CD8-positive, alpha-beta memory T cell (primary cell): ENCODE measurements around the gene PRKCB. TPM values are rescaled to one million over a fixed set of nuclear protein-coding genes. Genes with fewer than 3 reads are reported as not detected.

ENCODE experiments used
- CTCF ChIA-PET: fragments of 350-600 bp; sonication (Branson Sonifier 250); formaldehyde crosslinking; loops from one replicate; lab custom pipeline; 2021; ENCODE audit warnings: antibody characterized with exemption; lab: Charles Lee
- POLR2A ChIA-PET: fragments of 350-600 bp; sonication (Branson Sonifier 250); formaldehyde crosslinking; loops from one replicate; lab custom pipeline; 2021; ENCODE audit warnings: antibody characterized with exemption; lab: Charles Lee
- DNase-seq, 5 donors: peaks; one replicate each; pipeline versions ENCODE4 v3.0.0 to v3.0.0-alpha.2; 2020 to 2022; ENCODE audit warnings: mixed read lengths in 1 of 5
- H3K27ac ChIP-seq: one replicate; pipeline ENCODE4 v1.7.0; 2013; ENCODE audit warnings: low read depth, mild to moderate bottlenecking, low read length, moderate library complexity
- H3K27me3 ChIP-seq: 2 replicates; pipeline ENCODE4 v1.7.0; 2013; ENCODE audit warnings: low read length, mild to moderate bottlenecking; ENCODE audit not compliant: insufficient read depth, poor library complexity, severe bottlenecking
- H3K36me3 ChIP-seq: 2 replicates; pipeline ENCODE4 v1.7.0; 2013; ENCODE audit warnings: mild to moderate bottlenecking, low read length, moderate library complexity; ENCODE audit not compliant: insufficient read depth
- H3K4me1 ChIP-seq: 2 replicates; pipeline ENCODE4 v1.7.0; 2013; ENCODE audit warnings: mild to moderate bottlenecking, low read length, moderate library complexity; ENCODE audit not compliant: insufficient read depth
- H3K4me3 ChIP-seq: 2 replicates; pipeline ENCODE4 v1.7.0; 2013; ENCODE audit warnings: mild to moderate bottlenecking, low read length
- H3K9me3 ChIP-seq: 2 replicates; pipeline ENCODE4 v1.7.0; 2013; ENCODE audit warnings: mild to moderate bottlenecking, low read length
- H3K27ac Mint-ChIP-seq, 8 donors: one replicate each; pipeline ENCODE4 v1.8.0; 2020 to 2021; ENCODE audit warnings: mixed read lengths in 8 of 8, mild to moderate bottlenecking in 6 of 8, inconsistent platforms in 3 of 8, moderate library complexity in 3 of 8
- H3K27me3 Mint-ChIP-seq, 2 donors: one replicate each; pipeline ENCODE4 v1.8.0; 2020 to 2021; ENCODE audit warnings: mixed read lengths in 2 of 2, mild to moderate bottlenecking in 1 of 2, moderate library complexity in 1 of 2
- H3K36me3 Mint-ChIP-seq, 3 donors: one replicate each; pipeline ENCODE4 v1.8.0; 2020 to 2021; ENCODE audit warnings: mixed read lengths in 3 of 3, inconsistent platforms in 1 of 3, mild to moderate bottlenecking in 1 of 3
- H3K4me1 Mint-ChIP-seq, 3 donors: one replicate each; pipeline ENCODE4 v1.8.0; 2020 to 2021; ENCODE audit warnings: mixed read lengths in 3 of 3, inconsistent platforms in 1 of 3, mild to moderate bottlenecking in 1 of 3
- H3K4me3 Mint-ChIP-seq, 7 donors: one replicate each; pipeline ENCODE4 v1.8.0; 2020 to 2021; ENCODE audit warnings: mixed read lengths in 7 of 7, mild to moderate bottlenecking in 6 of 7, moderate library complexity in 4 of 7, inconsistent platforms in 2 of 7
- H3K9me3 Mint-ChIP-seq, 5 donors: one replicate each; pipeline ENCODE4 v1.8.0; 2020 to 2022; ENCODE audit warnings: mixed read lengths in 5 of 5, mild to moderate bottlenecking in 3 of 5, moderate library complexity in 2 of 5, inconsistent platforms in 1 of 5
- polyA plus RNA-seq: library from polyadenylated mRNA; unstranded; fragments of 300-500 nt; fragmentation: Illumina TruSeq; gene quantifications from one replicate; pipeline ENCODE4 v1.2.3, GENCODE V29; 2021
- total RNA-seq, 2 experiments: library from RNA; stranded (reverse); gene quantifications; one replicate each; pipeline ENCODE4 v1.2.3, GENCODE V29; 2021

Gene PRKCB
- total and polyA plus RNA-seq, 3 experiments from 2014 or later, result 96.5 to 136 (median 98.2) TPM

GRCh38 chr16:23857256-23857880, 21.6 kb downstream of the PRKCB start:
- Mint-ChIP-seq H3K27me3 (no peaks in the 10 kb centered on the region), H3K9me3 (no peaks in the 10 kb centered on the region), H3K4me3 (peak overlapping the region in 1 of 7 donors; percentile 31), H3K4me1 (peaks cover 88 to 97% (median 92%) of the 10 kb centered on the region in 3 donors), H3K36me3 (peaks cover 5 to 15% (median 8%) of the 10 kb centered on the region in 3 donors), H3K27ac (peak overlapping the region in 4 of 8 donors; percentile 43 to 82 (median 70))
- ChIA-PET CTCF (interaction anchor here (1.2 to 2.8 kb wide), 3 partner anchors 20 to 92 kb away, joined by 3 to 7 read pairs (median 4); no protein-coding TSS in a partner anchor), POLR2A (no interaction called here)
- no peak for DNase-seq
- Histone ChIP-seq H3K4me1 (peaks cover 62% of the 10 kb centered on the region), H3K36me3 (no peaks in the 10 kb centered on the region), H3K4me3 (no peak overlapping the region), H3K9me3 (no peaks in the 10 kb centered on the region), H3K27ac (no peak overlapping the region), H3K27me3 (no peaks in the 10 kb centered on the region)

- no peak for DNase-seq
- Mint-ChIP-seq H3K4me1 (peaks cover 86 to 96% (median 90%) of the 10 kb centered on the region in 3 donors), H3K27ac (peak overlapping the region in 4 of 8 donors; percentile 17 to 89 (median 34)), H3K4me3 (peak overlapping the region in 1 of 7 donors; percentile 28), H3K9me3 (no peaks in the 10 kb centered on the region), H3K27me3 (no peaks in the 10 kb centered on the region), H3K36me3 (peaks cover 5 to 12% (median 8%) of the 10 kb centered on the region in 3 donors)
- no peaks in the 10 kb centered on the region for H3K36me3 ChIP-seq
- peaks cover 62% of the 10 kb centered on the region for H3K4me1 ChIP-seq
- no peak overlapping the region for H3K4me3 ChIP-seq
- H3K27ac ChIP-seq, result no peak overlapping the region
- H3K9me3 ChIP-seq, result no peaks in the 10 kb centered on the region
- H3K27me3 ChIP-seq, result no peaks in the 10 kb centered on the region
- CTCF ChIA-PET, result interaction anchor here (1.2 to 2.8 kb wide), 4 partner anchors 19 to 178 kb away, joined by 3 to 7 read pairs (median 4); no protein-coding TSS in a partner anchor
- POLR2A ChIA-PET, result no interaction called here
Observed at GRCh38 chr16:23857881-23858269, 22.1 kb downstream of the PRKCB start.

- H3K4me1 Mint-ChIP-seq, result peaks cover 84 to 95% (median 89%) of the 10 kb centered on the region in 3 donors
- Histone ChIP-seq H3K9me3 (no peaks in the 10 kb centered on the region), H3K36me3 (no peaks in the 10 kb centered on the region), H3K4me3 (no peak overlapping the region), H3K27ac (no peak overlapping the region), H3K4me1 (peaks cover 59% of the 10 kb centered on the region), H3K27me3 (no peaks in the 10 kb centered on the region)
- peak overlapping the region in 1 of 7 donors; percentile 28 for H3K4me3 Mint-ChIP-seq
- peaks cover 5 to 12% (median 7%) of the 10 kb centered on the region in 3 donors for H3K36me3 Mint-ChIP-seq
- POLR2A ChIA-PET, result no interaction called here
- no peaks in the 10 kb centered on the region for H3K9me3 Mint-ChIP-seq
- H3K27me3 Mint-ChIP-seq, result no peaks in the 10 kb centered on the region
- H3K27ac Mint-ChIP-seq, result peak overlapping the region in 5 of 8 donors; percentile 17 to 89 (median 38)
- CTCF ChIA-PET, result interaction anchor here (1.0 to 2.8 kb wide), 4 partner anchors 16 to 178 kb away, joined by 3 to 7 read pairs (median 4); no protein-coding TSS in a partner anchor
- no peak for DNase-seq
Observed at GRCh38 chr16:23858542-23858941, 22.8 kb downstream of the PRKCB start.

GRCh38 chr16:23859713-23860269, 24.0 kb downstream of the PRKCB start:
- H3K27me3 ChIP-seq, result no peaks in the 10 kb centered on the region
- Mint-ChIP-seq H3K9me3 (no peaks in the 10 kb centered on the region), H3K27ac (peak overlapping the region; percentile 3 to 89 (median 52)), H3K4me1 (peaks cover 84 to 95% (median 89%) of the 10 kb centered on the region in 3 donors), H3K4me3 (peak overlapping the region; percentile 2 to 76 (median 20)), H3K36me3 (peaks cover 0 to 3% (median 2%) of the 10 kb centered on the region in 3 donors), H3K27me3 (no peaks in the 10 kb centered on the region)
- ChIA-PET CTCF (interaction anchor here (1.0 to 2.8 kb wide), 4 partner anchors 14 to 56 kb away, joined by 3 to 7 read pairs (median 4); no protein-coding TSS in a partner anchor), POLR2A (interaction anchor here (0.6 kb wide), 1 partner anchor 15 kb away, joined by 5 read pairs; no protein-coding TSS in a partner anchor)
- no peaks in the 10 kb centered on the region for H3K36me3 ChIP-seq
- no peaks in the 10 kb centered on the region for H3K9me3 ChIP-seq
- no peak overlapping the region for H3K4me3 ChIP-seq
- no peak overlapping the region for H3K27ac ChIP-seq
- peaks cover 67% of the 10 kb centered on the region for H3K4me1 ChIP-seq
- no peak for DNase-seq

- Histone ChIP-seq H3K9me3 (no peaks in the 10 kb centered on the region), H3K27ac (no peak overlapping the region), H3K27me3 (no peaks in the 10 kb centered on the region), H3K4me3 (no peak overlapping the region), H3K4me1 (peaks cover 77% of the 10 kb centered on the region), H3K36me3 (no peaks in the 10 kb centered on the region)
- CTCF ChIA-PET, result interaction anchor here (0.9 to 2.3 kb wide), 5 partner anchors 11 to 61 kb away, joined by 3 to 8 read pairs (median 4); no protein-coding TSS in a partner anchor
- Mint-ChIP-seq H3K36me3 (peaks cover 0 to 2% (median 0%) of the 10 kb centered on the region in 3 donors), H3K27me3 (no peaks in the 10 kb centered on the region), H3K4me1 (peaks cover 81 to 94% (median 88%) of the 10 kb centered on the region in 3 donors), H3K4me3 (no peak overlapping the region), H3K27ac (peak overlapping the region in 5 of 8 donors; percentile 10 to 83 (median 50)), H3K9me3 (no peaks in the 10 kb centered on the region)
- no peak for DNase-seq
- POLR2A ChIA-PET, result interaction anchor here (0.9 kb wide), 1 partner anchor 10 kb away, joined by 3 read pairs; no protein-coding TSS in a partner anchor
Observed at GRCh38 chr16:23861874-23862273, 26.1 kb downstream of the PRKCB start.

GRCh38 chr16:23862556-23862955, 26.8 kb downstream of the PRKCB start:
- Histone ChIP-seq H3K27ac (no peak overlapping the region), H3K4me3 (no peak overlapping the region), H3K27me3 (no peaks in the 10 kb centered on the region), H3K9me3 (no peaks in the 10 kb centered on the region), H3K4me1 (peaks cover 77% of the 10 kb centered on the region), H3K36me3 (no peaks in the 10 kb centered on the region)
- no peak for DNase-seq
- Mint-ChIP-seq H3K27ac (peak overlapping the region in 1 of 8 donors; percentile 39), H3K9me3 (no peaks in the 10 kb centered on the region), H3K27me3 (no peaks in the 10 kb centered on the region), H3K4me3 (peak overlapping the region in 1 of 7 donors; percentile 34), H3K36me3 (peaks cover 0 to 2% (median 0%) of the 10 kb centered on the region in 3 donors), H3K4me1 (peaks cover 80 to 94% (median 88%) of the 10 kb centered on the region in 3 donors)
- POLR2A ChIA-PET, result no interaction called here
- CTCF ChIA-PET, result interaction anchor here (1.2 to 2.3 kb wide), 3 partner anchors 11 to 62 kb away, joined by 3 to 6 read pairs (median 4); no protein-coding TSS in a partner anchor

GRCh38 chr16:23863511-23864422, 28.0 kb downstream of the PRKCB start:
- Histone ChIP-seq H3K36me3 (no peaks in the 10 kb centered on the region), H3K27me3 (no peaks in the 10 kb centered on the region), H3K4me3 (peak overlapping the region; percentile 46), H3K27ac (peak overlapping the region; percentile 20), H3K9me3 (no peaks in the 10 kb centered on the region), H3K4me1 (peaks cover 77% of the 10 kb centered on the region)
- peak in 2 of 5 donors; percentile 52 to 59 for DNase-seq
- peaks cover 0 to 2% (median 0%) of the 10 kb centered on the region in 3 donors for H3K36me3 Mint-ChIP-seq
- H3K27me3 Mint-ChIP-seq, result no peaks in the 10 kb centered on the region
- H3K27ac Mint-ChIP-seq, result peak overlapping the region; percentile 79 to 95 (median 88)
- no peaks in the 10 kb centered on the region for H3K9me3 Mint-ChIP-seq
- POLR2A ChIA-PET, result interaction anchor here (0.5 to 1.2 kb wide), 4 partner anchors 8 to 540 kb away, joined by 3 read pairs; no protein-coding TSS in a partner anchor
- CTCF ChIA-PET, result interaction anchor here (1.2 to 1.5 kb wide), 7 partner anchors 11 to 147 kb away, joined by 3 to 8 read pairs (median 5); no protein-coding TSS in a partner anchor
- peaks cover 79 to 94% (median 88%) of the 10 kb centered on the region in 3 donors for H3K4me1 Mint-ChIP-seq
- peak overlapping the region; percentile 81 to 91 (median 87) for H3K4me3 Mint-ChIP-seq
